OCI-LY7 (cell line): ENCODE measurements around the gene SPATA13. TPM values are rescaled to one million over a fixed set of nuclear protein-coding genes. Genes with fewer than 3 reads are reported as not detected.
"Not testable (repeated sequence)": the region's sequence is repeated elsewhere in the genome, so short reads cannot be mapped to it uniquely, and the experiment has no call there.

Source experiments
- BruUV-seq: library from RNA; stranded (reverse); fragments of 400-500 nt; replicated peaks from 2 replicates; lab custom pipeline; 2021; lab: Mats Ljungman, UMichigan
- CTCF ChIA-PET: fragments of 300-600 bp; sonication (Branson Sonifier 250); formaldehyde crosslinking; loops from one replicate; lab custom pipeline; 2022; ENCODE audit warnings: antibody characterized with exemption; ENCODE audit not compliant: unreplicated experiment; lab: Charles Lee
- POLR2A ChIA-PET: fragments of 300-600 bp; sonication (Branson Sonifier 250); formaldehyde crosslinking; loops from one replicate; lab custom pipeline; 2022; ENCODE audit warnings: antibody characterized with exemption; lab: Charles Lee
- DNase-seq: peaks from one replicate; pipeline ENCODE4 v3.0.0-alpha.2; 2015; ENCODE audit warnings: low spot score
- H2AFZ ChIP-seq: fragments of 200-600 bp; sonication (generic), shearing (Covaris generic); 2 replicates; pipeline ENCODE4 v1.6.1; 2014; ENCODE audit warnings: mild to moderate bottlenecking, antibody characterized with exemption, low read length, moderate library complexity
- H3K27ac ChIP-seq: fragments of 200-600 bp; sonication (generic); 2 replicates; pipeline ENCODE4 v1.5.1; 2014; ENCODE audit warnings: mixed run types, low read depth, mild to moderate bottlenecking, moderate library complexity, low read length, inconsistent platforms; ENCODE audit not compliant: poor library complexity, severe bottlenecking
- H3K36me3 ChIP-seq: fragments of 200-600 bp; sonication (generic); 2 replicates; pipeline ENCODE4 v1.6.1; 2014; ENCODE audit warnings: mild to moderate bottlenecking, antibody characterized with exemption, low read length, moderate library complexity, mixed read lengths; ENCODE audit not compliant: insufficient read depth
- H3K4me1 ChIP-seq: fragments of 200-600 bp; sonication (generic); 2 replicates; pipeline ENCODE4 v1.5.1; 2014; ENCODE audit warnings: mild to moderate bottlenecking, low read length; ENCODE audit not compliant: insufficient read depth, poor library complexity, severe bottlenecking
- H3K4me2 ChIP-seq: fragments of 200-600 bp; sonication (generic); 2 replicates; pipeline ENCODE4 v1.6.1; 2014; ENCODE audit warnings: mild to moderate bottlenecking, low read length
- H3K4me3 ChIP-seq: fragments of 200-600 bp; sonication (generic); 2 replicates; pipeline ENCODE4 v1.5.1; 2014; ENCODE audit warnings: mild to moderate bottlenecking, low read depth, low read length; ENCODE audit not compliant: poor library complexity, severe bottlenecking
- H3K79me2 ChIP-seq: fragments of 200-600 bp; sonication (generic); 2 replicates; pipeline ENCODE4 v1.6.1; 2016; ENCODE audit warnings: low read depth, mild to moderate bottlenecking, low read length, moderate library complexity, mixed read lengths; ENCODE audit not compliant: insufficient read depth
- H3K9me2 ChIP-seq: fragments of 200-600 bp; sonication (generic); 2 replicates; pipeline ENCODE4 v1.6.1; 2016; ENCODE audit warnings: mild to moderate bottlenecking, low read length, mixed read lengths; ENCODE audit not compliant: insufficient read depth
- H3K9me3 ChIP-seq: fragments of 200-600 bp; sonication (generic); 2 replicates; pipeline ENCODE4 v1.6.1; 2014; ENCODE audit warnings: mild to moderate bottlenecking, mixed run types, low read length, mixed read lengths
- H4K20me1 ChIP-seq: fragments of 200-600 bp; sonication (generic); 2 replicates; pipeline ENCODE4 v1.6.1; 2014; ENCODE audit warnings: mild to moderate bottlenecking, antibody characterized with exemption, low read length, moderate library complexity, mixed read lengths; ENCODE audit not compliant: insufficient read depth
- EZH2phosphoT487 ChIP-seq: fragments of 200-600 bp; sonication (generic); IDR thresholded peaks from 2 replicates; pipeline ENCODE4 v1.6.1; 2018; ENCODE audit warnings: low read depth, borderline replicate concordance, mild to moderate bottlenecking, mixed run types, antibody characterized with exemption, low read length, moderate library complexity, mixed read lengths
- intact Hi-C: fragments of 100-400 bp; cut with micrococcal nuclease; formaldehyde crosslinking; loops from one replicate; pipeline ENCODE4 v1.10.0; 2022; ENCODE audit not compliant: unreplicated experiment
- total RNA-seq, 2 experiments: library from RNA; depleted of rRNA in 1 of 2; stranded (reverse); fragments of >200 nt in 1 of 2; shearing (Covaris generic) in 1 of 2; gene quantifications; 2 replicates each; pipeline ENCODE4 v1.2.3, GENCODE V29; 2014 to 2022
- TF ChIP-seq, protein P1 (sequence below): fragments of 200-600 bp; sonication (generic); conservative IDR thresholded peaks from 2 replicates; pipeline ENCODE4 v1.5.1; 2014; ENCODE audit warnings: mild to moderate bottlenecking, antibody characterized with exemption, low read length, moderate library complexity, mixed read lengths

The SPATA13 gene
- total RNA-seq, 2 experiments from 2014 or later: 3.8 to 32.4 TPM

DNA sequence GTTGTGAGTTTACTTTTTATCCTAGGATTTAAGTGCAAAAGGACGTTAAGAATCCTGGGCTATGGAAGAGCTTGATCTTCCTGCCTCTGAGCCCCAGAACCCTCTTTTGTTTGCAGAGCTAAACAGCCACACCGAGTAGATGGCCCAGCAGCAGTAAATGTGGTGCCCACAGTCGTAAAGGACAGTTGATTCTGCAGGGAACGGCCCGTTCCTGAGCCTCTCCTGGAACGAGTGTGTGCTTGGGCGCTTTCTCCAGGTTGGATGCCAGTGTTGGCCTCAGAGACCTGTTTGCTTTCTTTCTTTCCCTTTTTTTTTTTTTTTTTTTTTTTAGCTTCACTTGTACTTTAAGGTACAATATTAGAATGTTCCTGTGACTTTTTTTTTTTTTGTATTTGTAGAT is 41.7 kb downstream of the SPATA13 start:
- H2AFZ ChIP-seq: no peak overlapping the region
- no peaks in the 10 kb centered on the region for H3K79me2 ChIP-seq
- H4K20me1 ChIP-seq: no peaks in the 10 kb centered on the region
- H3K4me2 ChIP-seq: no peak overlapping the region
- H3K36me3 ChIP-seq: no peaks in the 10 kb centered on the region
- H3K27ac ChIP-seq: no peak overlapping the region
- no peak overlapping the region for H3K4me3 ChIP-seq
- intact Hi-C loops: no loop called here
- H3K4me1 ChIP-seq: peaks cover 33% of the 10 kb centered on the region
- ChIA-PET CTCF (no interaction called here), POLR2A (interaction anchor here (0.5 to 8.5 kb wide), 7 partner anchors 13 to 473 kb away, joined by 3 to 116 read pairs (median 5); partner anchors contain the start of gene SPATA13)
- H3K9me3 ChIP-seq: no peaks in the 10 kb centered on the region
- H3K9me2 ChIP-seq: no peaks in the 10 kb centered on the region
- no peak for DNase-seq
- no peak for TF ChIP-seq EZH2phosphoT487
- TF ChIP-seq, protein P1, sequence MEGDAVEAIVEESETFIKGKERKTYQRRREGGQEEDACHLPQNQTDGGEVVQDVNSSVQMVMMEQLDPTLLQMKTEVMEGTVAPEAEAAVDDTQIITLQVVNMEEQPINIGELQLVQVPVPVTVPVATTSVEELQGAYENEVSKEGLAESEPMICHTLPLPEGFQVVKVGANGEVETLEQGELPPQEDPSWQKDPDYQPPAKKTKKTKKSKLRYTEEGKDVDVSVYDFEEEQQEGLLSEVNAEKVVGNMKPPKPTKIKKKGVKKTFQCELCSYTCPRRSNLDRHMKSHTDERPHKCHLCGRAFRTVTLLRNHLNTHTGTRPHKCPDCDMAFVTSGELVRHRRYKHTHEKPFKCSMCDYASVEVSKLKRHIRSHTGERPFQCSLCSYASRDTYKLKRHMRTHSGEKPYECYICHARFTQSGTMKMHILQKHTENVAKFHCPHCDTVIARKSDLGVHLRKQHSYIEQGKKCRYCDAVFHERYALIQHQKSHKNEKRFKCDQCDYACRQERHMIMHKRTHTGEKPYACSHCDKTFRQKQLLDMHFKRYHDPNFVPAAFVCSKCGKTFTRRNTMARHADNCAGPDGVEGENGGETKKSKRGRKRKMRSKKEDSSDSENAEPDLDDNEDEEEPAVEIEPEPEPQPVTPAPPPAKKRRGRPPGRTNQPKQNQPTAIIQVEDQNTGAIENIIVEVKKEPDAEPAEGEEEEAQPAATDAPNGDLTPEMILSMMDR: no peak
- no TSS peak for BruUV-seq

DNA sequence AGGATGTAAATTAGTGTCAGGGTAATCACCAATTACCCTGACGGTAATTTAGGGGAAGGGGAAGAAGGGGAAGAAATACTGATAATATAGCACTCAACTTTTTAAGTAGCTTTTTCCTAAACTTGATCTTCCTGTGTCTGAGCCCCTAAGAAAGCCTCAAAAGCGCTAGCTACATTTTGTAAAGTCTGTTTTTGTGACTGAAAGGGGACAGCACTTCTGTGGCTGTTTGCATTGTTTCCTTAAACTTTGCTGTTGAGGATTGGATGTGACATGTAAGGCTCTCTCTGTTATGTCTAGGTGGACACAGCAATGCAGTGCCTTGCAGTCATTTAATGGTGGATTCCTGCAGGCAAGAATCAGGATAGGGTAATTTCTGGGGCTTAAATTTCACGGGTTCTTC is 42.8 kb downstream of the SPATA13 start:
- Histone ChIP-seq H3K27ac (peak overlapping the region; percentile 65), H3K79me2 (no peaks in the 10 kb centered on the region), H3K4me3 (peak overlapping the region; percentile 54), H4K20me1 (no peaks in the 10 kb centered on the region), H3K36me3 (no peaks in the 10 kb centered on the region), H3K9me3 (no peaks in the 10 kb centered on the region), H2AFZ (peak overlapping the region; percentile 23; the same call in 1 of the 2 replicates), H3K9me2 (no peaks in the 10 kb centered on the region), H3K4me1 (peaks cover 31% of the 10 kb centered on the region), H3K4me2 (peak overlapping the region; percentile 76)
- no TSS peak for BruUV-seq
- intact Hi-C loops: no loop called here
- CTCF ChIA-PET: interaction anchor here (0.5 to 1.4 kb wide), 5 partner anchors 10 to 43 kb away, joined by 3 to 5 read pairs (median 3); partner anchors contain the start of gene SPATA13
- no peak for TF ChIP-seq EZH2phosphoT487
- TF ChIP-seq, protein P1: no peak
- POLR2A ChIA-PET: interaction anchor here (0.7 to 8.5 kb wide), 11 partner anchors 10 to 1259 kb away, joined by 3 to 116 read pairs (median 5); partner anchors contain the start of gene SPATA13
- no peak for DNase-seq

DNA sequence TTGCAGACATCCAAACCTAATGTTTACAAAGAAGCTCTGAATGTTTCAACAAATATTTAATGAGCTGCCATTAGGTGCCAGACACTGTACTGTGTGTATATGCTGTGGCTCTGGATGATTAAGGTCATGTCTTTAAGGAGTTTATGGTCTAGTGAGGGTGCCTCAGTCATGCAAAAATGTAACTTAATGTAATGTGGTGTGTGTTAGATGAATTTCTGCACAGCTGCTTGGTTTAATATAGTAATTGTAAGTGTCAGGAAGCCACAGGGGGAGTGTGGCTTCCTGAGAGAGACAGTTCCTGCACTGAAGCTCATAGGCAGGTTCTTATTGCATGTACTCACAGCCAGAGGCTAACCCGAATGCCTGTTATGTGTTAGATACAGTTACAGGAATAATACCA is 43.3 kb downstream of the SPATA13 start:
- ChIA-PET POLR2A (interaction anchor here (0.6 to 8.5 kb wide), 13 partner anchors 10 to 436 kb away, joined by 3 to 116 read pairs (median 4); partner anchors contain the start of gene SPATA13), CTCF (interaction anchor here (0.6 to 1.4 kb wide), 4 partner anchors 9 to 43 kb away, joined by 3 to 5 read pairs (median 4); partner anchors contain the start of gene SPATA13)
- no peaks in the 10 kb centered on the region for H3K9me2 ChIP-seq
- peaks cover 31% of the 10 kb centered on the region for H3K4me1 ChIP-seq
- peak overlapping the region; percentile 76 for H3K4me2 ChIP-seq
- DNase-seq: peak; percentile 73
- H2AFZ ChIP-seq: peak overlapping the region; percentile 23; the same call in 1 of the 2 replicates
- H3K36me3 ChIP-seq: no peaks in the 10 kb centered on the region
- H3K4me3 ChIP-seq: peak overlapping the region; percentile 54
- H3K79me2 ChIP-seq: no peaks in the 10 kb centered on the region
- BruUV-seq: no TSS peak
- intact Hi-C loops: loop anchor here (1.0 to 2.0 kb wide), 2 partner anchors 11 to 43 kb away; partner anchors contain the start of gene SPATA13
- peak overlapping the region; percentile 65 for H3K27ac ChIP-seq
- no peaks in the 10 kb centered on the region for H4K20me1 ChIP-seq
- TF ChIP-seq EZH2phosphoT487: no peak
- TF ChIP-seq, protein P1: no peak
- no peaks in the 10 kb centered on the region for H3K9me3 ChIP-seq

DNA sequence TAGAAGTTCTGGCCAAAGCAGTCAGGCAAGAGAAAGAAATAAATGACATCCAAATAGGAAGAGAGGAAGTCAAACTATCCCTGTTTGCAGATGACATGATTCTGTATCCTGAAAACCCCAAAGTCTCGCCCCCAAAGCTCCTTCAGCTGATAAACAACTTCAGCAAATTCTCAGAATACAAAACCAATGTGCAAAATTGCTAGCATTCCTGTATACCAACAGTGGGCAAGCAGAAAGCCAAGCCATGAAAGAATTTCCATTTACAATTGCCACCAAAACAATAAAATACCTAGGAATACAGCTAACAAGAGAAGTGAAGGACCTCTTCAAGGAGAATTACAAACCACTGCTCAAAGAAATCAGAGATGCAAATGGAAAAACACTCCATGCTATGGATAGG is 44.6 kb downstream of the SPATA13 start:
- H3K4me3 ChIP-seq, H3K4me2 ChIP-seq, H3K79me2 ChIP-seq, H2AFZ ChIP-seq, BruUV-seq, H3K36me3 ChIP-seq, H3K9me3 ChIP-seq, H4K20me1 ChIP-seq, DNase-seq, H3K27ac ChIP-seq, CTCF ChIA-PET, H3K9me2 ChIP-seq: not testable (repeated sequence)
- POLR2A ChIA-PET: interaction anchor here (1.2 to 8.5 kb wide), 2 partner anchors 10 to 44 kb away, joined by 7 to 116 read pairs; partner anchors contain the start of gene SPATA13
- intact Hi-C loops: loop anchor here (2.0 kb wide), 1 partner anchor 44 kb away; the partner anchor contains the start of gene SPATA13
- H3K4me1 ChIP-seq: peaks cover 31% of the 10 kb centered on the region
